DOHH2 (cell line): Measurements from ENCODE around the gene SPDYE9.
"Not testable (repeated sequence)": the region's sequence is repeated elsewhere in the genome, so short reads cannot be mapped to it uniquely, and the experiment has no call there.

Experiments used
- CTCF ChIP-seq: fragments of 200-600 bp; sonication (generic); IDR thresholded peaks from one replicate; pipeline ENCODE4 v1.5.1; 2014; ENCODE audit warnings: antibody characterized with exemption, mild to moderate bottlenecking, low read depth, low read length; ENCODE audit not compliant: poor library complexity, severe bottlenecking
- EZH2phosphoT487 ChIP-seq: fragments of 200-600 bp; sonication (generic); IDR thresholded peaks from 2 replicates; pipeline ENCODE4 v1.6.1; 2017; ENCODE audit warnings: borderline replicate concordance, mild to moderate bottlenecking, antibody characterized with exemption, low read length, moderate library complexity, mixed read lengths

DNA sequence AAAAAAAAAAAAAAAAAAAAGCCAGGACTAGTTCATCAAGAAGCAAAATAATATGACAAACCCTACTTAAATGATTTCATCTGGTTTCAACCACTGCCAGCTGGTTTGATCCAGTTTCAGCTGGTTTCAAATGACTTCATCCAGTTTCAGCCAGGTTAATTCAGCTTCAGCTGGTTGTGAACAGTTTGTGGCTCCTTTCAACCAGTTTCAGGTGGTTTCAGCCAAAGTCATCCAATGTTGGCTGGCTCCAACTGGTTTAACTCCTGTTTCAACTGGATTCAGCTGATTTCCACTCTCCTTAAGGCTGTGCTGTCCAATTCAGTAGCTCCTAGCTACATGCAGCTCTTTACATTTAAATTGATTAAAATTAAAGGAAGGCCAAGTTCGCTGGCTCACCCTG, 32.3 kb upstream of the SPDYE9 start:
- TF ChIP-seq CTCF, EZH2phosphoT487: not testable (repeated sequence)
